Muscle of arm (tissue), 12 donors: ENCODE results near the gene CHST11. TPM values are rescaled to one million over a fixed set of nuclear protein-coding genes. Genes with fewer than 3 reads are reported as not detected.

Source experiments
- DNase-seq: peaks from one replicate; pipeline ENCODE4 v3.0.0-alpha.2; 2013
- polyA plus RNA-seq, 12 donors: library from polyadenylated mRNA; unstranded; fragments of 120-200 nt; gene quantifications; one replicate each; pipeline ENCODE4 v1.2.1, GENCODE V29; 2013; ENCODE audit not compliant: insufficient read length in 12 of 12

The CHST11 gene
- polyA plus RNA-seq, 12 donors = 1.4 to 13.3 (median 2.7) TPM; not detected in 1

GRCh38 chr12:104479123-104479662 lies 22.4 kb downstream of the CHST11 start:
- DNase-seq = no peak

GRCh38 chr12:104480012-104480411 lies 23.3 kb downstream of the CHST11 start:
- no peak for DNase-seq

- no peak for DNase-seq
These were observed 24.2 kb downstream of the CHST11 start for GRCh38 chr12:104480826-104481440.

- DNase-seq = no peak
These were observed 25.4 kb downstream of the CHST11 start for GRCh38 chr12:104482113-104482512.

GRCh38 chr12:104482748-104483147 lies 26.0 kb downstream of the CHST11 start:
- DNase-seq = no peak

- no peak for DNase-seq
These were observed 27.3 kb downstream of the CHST11 start for GRCh38 chr12:104484079-104484478.

GRCh38 chr12:104485651-104486362 lies 29.1 kb downstream of the CHST11 start:
- no peak for DNase-seq

- no peak for DNase-seq
These were observed 29.6 kb downstream of the CHST11 start for GRCh38 chr12:104486363-104486750.

- DNase-seq = no peak
These were observed 30.4 kb downstream of the CHST11 start for GRCh38 chr12:104486943-104487819.

- no peak for DNase-seq
These were observed 31.6 kb downstream of the CHST11 start for GRCh38 chr12:104488374-104488773.

- DNase-seq = no peak
These were observed 33.4 kb downstream of the CHST11 start for GRCh38 chr12:104490186-104490585.

- no peak for DNase-seq
These were observed 34.1 kb downstream of the CHST11 start for GRCh38 chr12:104490850-104491249.

GRCh38 chr12:104493496-104493895 lies 36.7 kb downstream of the CHST11 start:
- DNase-seq = no peak

GRCh38 chr12:104494137-104494792 lies 37.5 kb downstream of the CHST11 start:
- no peak for DNase-seq

- no peak for DNase-seq
These were observed 38.0 kb downstream of the CHST11 start for GRCh38 chr12:104494793-104495158.

- no peak for DNase-seq
These were observed 39.0 kb downstream of the CHST11 start for GRCh38 chr12:104495786-104496185.

GRCh38 chr12:104496336-104496735 lies 39.6 kb downstream of the CHST11 start:
- DNase-seq = peak; percentile 49

- no peak for DNase-seq
These were observed 41.6 kb downstream of the CHST11 start for GRCh38 chr12:104498211-104498801.

GRCh38 chr12:104499668-104500332 lies 43.1 kb downstream of the CHST11 start:
- no peak for DNase-seq

- no peak for DNase-seq
These were observed 44.4 kb downstream of the CHST11 start for GRCh38 chr12:104501115-104501514.

GRCh38 chr12:104501660-104502059 lies 44.9 kb downstream of the CHST11 start:
- DNase-seq = no peak
